ENCODE data around the gene ERP44.
"Not testable (repeated sequence)": the region's sequence is repeated elsewhere in the genome, so short reads cannot be mapped to it uniquely, and the experiment has no call there.

ERP44 gene

GRCh38 chr9:100067990-100068389 is 30.8 kb downstream of the ERP44 start:
- DNase-seq (ENCODE audit: low read depth), result not testable (repeated sequence)

GRCh38 chr9:100066539-100066938 is 32.3 kb downstream of the ERP44 start:
- no peak for DNase-seq (ENCODE audit: low read depth)

GRCh38 chr9:100064872-100065581 is 33.8 kb downstream of the ERP44 start:
- DNase-seq (ENCODE audit: low read depth), result no peak

- DNase-seq (ENCODE audit: low read depth), result no peak
Measured at GRCh38 chr9:100063185-100063584, 35.6 kb downstream of the ERP44 start.

- not testable (repeated sequence) for DNase-seq (ENCODE audit: low read depth)
Measured at GRCh38 chr9:100062683-100063082, 36.1 kb downstream of the ERP44 start.

GRCh38 chr9:100058699-100059579 is 39.9 kb downstream of the ERP44 start:
- DNase-seq (ENCODE audit: low read depth), result no peak

- no peak for DNase-seq (ENCODE audit: low read depth)
Measured at GRCh38 chr9:100057624-100058023, 41.2 kb downstream of the ERP44 start.

GRCh38 chr9:100056561-100056960 is 42.2 kb downstream of the ERP44 start:
- DNase-seq (ENCODE audit: low read depth), result no peak

- DNase-seq (ENCODE audit: low read depth), result no peak
Measured at GRCh38 chr9:100052375-100052774, 46.4 kb downstream of the ERP44 start.

GRCh38 chr9:100049551-100049950 is 49.2 kb downstream of the ERP44 start:
- no peak for DNase-seq (ENCODE audit: low read depth)

- no peak for DNase-seq (ENCODE audit: low read depth)
Measured at GRCh38 chr9:100038472-100038871, 60.3 kb downstream of the ERP44 start.

- DNase-seq (ENCODE audit: low read depth), result no peak
Measured at GRCh38 chr9:100033877-100034551, 64.8 kb downstream of the ERP44 start.

GRCh38 chr9:100030548-100030947 is 68.3 kb downstream of the ERP44 start:
- DNase-seq (ENCODE audit: low read depth), result no peak

- no peak for DNase-seq (ENCODE audit: low read depth)
Measured at GRCh38 chr9:100029251-100029650, 69.5 kb downstream of the ERP44 start.

GRCh38 chr9:100028201-100028784 is 70.5 kb downstream of the ERP44 start:
- DNase-seq (ENCODE audit: low read depth), result peak; percentile 57

GRCh38 chr9:100027543-100027942 is 71.3 kb downstream of the ERP44 start:
- DNase-seq (ENCODE audit: low read depth), result no peak

GRCh38 chr9:100021931-100022330 is 76.9 kb downstream of the ERP44 start:
- DNase-seq (ENCODE audit: low read depth), result no peak

- no peak for DNase-seq (ENCODE audit: low read depth)
Measured at GRCh38 chr9:100020121-100020795, 78.5 kb downstream of the ERP44 start.

- no peak for DNase-seq (ENCODE audit: low read depth)
Measured at GRCh38 chr9:100019541-100019940, 79.3 kb downstream of the ERP44 start.

- DNase-seq (ENCODE audit: low read depth), result no peak
Measured at GRCh38 chr9:100014846-100015245, 84.0 kb downstream of the ERP44 start.

- DNase-seq (ENCODE audit: low read depth), result no peak
Measured at GRCh38 chr9:100013573-100013972, 85.2 kb downstream of the ERP44 start.

- no peak for DNase-seq (ENCODE audit: low read depth)
Measured at GRCh38 chr9:100012279-100012678, 86.5 kb downstream of the ERP44 start.
